ENCODE measurements around the gene EPHA6. TPM values are rescaled to one million over a fixed set of nuclear protein-coding genes. Genes with fewer than 3 reads are reported as not detected.

Gene EPHA6
- total and polyA plus RNA-seq, 2 donors (not counting 3 experiments of a cell fraction or from before 2014, with no cell fraction given), result not detected

DNA sequence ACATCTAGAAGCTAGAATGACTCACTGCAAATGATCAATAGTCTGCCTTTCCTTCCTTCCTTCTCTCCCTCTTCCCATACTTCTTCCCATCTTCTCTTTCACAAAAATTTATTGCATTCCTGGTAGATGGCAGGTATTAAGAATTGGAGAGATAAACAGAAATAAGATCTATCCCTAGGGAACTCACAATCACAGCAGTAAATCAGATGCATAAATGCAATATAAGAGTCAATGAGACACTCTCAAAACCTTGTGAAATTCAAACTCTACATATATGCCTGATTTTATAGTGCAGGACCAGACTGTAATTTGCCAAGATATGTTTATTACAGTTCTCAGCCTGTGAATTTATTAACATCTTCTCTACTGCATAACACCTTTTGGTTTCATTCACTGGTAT is 871.9 kb downstream of the EPHA6 start:
- intact Hi-C loops (cut with micrococcal nuclease) (no loop called here), dilution Hi-C loops (cut with MboI; ENCODE audit: extremely low pct_ligation_motif_present, low sequenced_read_pairs) (no loop called here)
- Histone ChIP-seq H4K20me1 (replicated peaks; ENCODE audit: control insufficient read depth, extremely low read depth, insufficient read depth, low read length) (no peaks in the 10 kb centered on the region), H3K4me3 (replicated peaks in 1 of 3; ENCODE audit: insufficient read depth in 1 of 3, low read depth in 1 of 3, low read length in 3 of 3) (no peak overlapping the region), H3K4me2 (ENCODE audit: insufficient read depth, low read length) (no peak overlapping the region), H3K9me1 (replicated peaks; ENCODE audit: control insufficient read depth, extremely low read depth, insufficient read depth, low read length) (no peaks in the 10 kb centered on the region), H3K79me2 (ENCODE audit: control insufficient read depth, insufficient read depth, low read length) (no peaks in the 10 kb centered on the region), H2AFZ (ENCODE audit: low read depth, low read length) (no peak overlapping the region), H3K36me3 (ENCODE audit: control insufficient read depth in 2 of 2, extremely low read depth in 1 of 2, insufficient read depth in 2 of 2, low read length in 2 of 2) (no peaks in the 10 kb centered on the region), H3K27me3 (ENCODE audit: control insufficient read depth in 2 of 2, insufficient read depth in 2 of 2, low read length in 2 of 2) (no peaks in the 10 kb centered on the region), H3K9ac (replicated peaks; ENCODE audit: extremely low read depth, insufficient read depth, low read length) (no peak overlapping the region), H3K4me1 (ENCODE audit: control insufficient read depth, extremely low read depth, insufficient read depth, low read length) (no peaks in the 10 kb centered on the region), H3K27ac (ENCODE audit: insufficient read depth, low read depth, low read length) (no peak overlapping the region), H3K9me3 (replicated peaks; ENCODE audit: control insufficient read depth, insufficient read depth, low read length) (no peaks in the 10 kb centered on the region)
- POLR2A ChIA-PET, result no interaction called here
- no peak for FAIRE-seq
- BruUV-seq (replicated peaks), result no TSS peak
- TF ChIP-seq FOS (IDR thresholded peaks at IDR 0.05; ENCODE audit: borderline replicate concordance, insufficient read depth, low read length), result no peak
- TF ChIP-seq POLR2AphosphoS5 (IDR thresholded peaks at IDR 0.05; ENCODE audit: insufficient read depth, low read depth, low read length), result no peak
- TF ChIP-seq, protein P1, sequence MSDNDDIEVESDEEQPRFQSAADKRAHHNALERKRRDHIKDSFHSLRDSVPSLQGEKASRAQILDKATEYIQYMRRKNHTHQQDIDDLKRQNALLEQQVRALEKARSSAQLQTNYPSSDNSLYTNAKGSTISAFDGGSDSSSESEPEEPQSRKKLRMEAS (IDR thresholded peaks at IDR 0.05; ENCODE audit: insufficient read depth, insufficient read length), result no peak
- TF ChIP-seq EZH2 (IDR thresholded peaks at IDR 0.05; ENCODE audit: borderline replicate concordance, low read depth, low read length, severe bottlenecking), result no peak
- TF ChIP-seq, protein P2, sequence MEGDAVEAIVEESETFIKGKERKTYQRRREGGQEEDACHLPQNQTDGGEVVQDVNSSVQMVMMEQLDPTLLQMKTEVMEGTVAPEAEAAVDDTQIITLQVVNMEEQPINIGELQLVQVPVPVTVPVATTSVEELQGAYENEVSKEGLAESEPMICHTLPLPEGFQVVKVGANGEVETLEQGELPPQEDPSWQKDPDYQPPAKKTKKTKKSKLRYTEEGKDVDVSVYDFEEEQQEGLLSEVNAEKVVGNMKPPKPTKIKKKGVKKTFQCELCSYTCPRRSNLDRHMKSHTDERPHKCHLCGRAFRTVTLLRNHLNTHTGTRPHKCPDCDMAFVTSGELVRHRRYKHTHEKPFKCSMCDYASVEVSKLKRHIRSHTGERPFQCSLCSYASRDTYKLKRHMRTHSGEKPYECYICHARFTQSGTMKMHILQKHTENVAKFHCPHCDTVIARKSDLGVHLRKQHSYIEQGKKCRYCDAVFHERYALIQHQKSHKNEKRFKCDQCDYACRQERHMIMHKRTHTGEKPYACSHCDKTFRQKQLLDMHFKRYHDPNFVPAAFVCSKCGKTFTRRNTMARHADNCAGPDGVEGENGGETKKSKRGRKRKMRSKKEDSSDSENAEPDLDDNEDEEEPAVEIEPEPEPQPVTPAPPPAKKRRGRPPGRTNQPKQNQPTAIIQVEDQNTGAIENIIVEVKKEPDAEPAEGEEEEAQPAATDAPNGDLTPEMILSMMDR (IDR thresholded peaks at IDR 0.05; ENCODE audit: extremely low read depth in 1 of 2, insufficient read depth in 1 of 2, low read depth in 1 of 2, low read length in 2 of 2), result no peak
- no peak for TF ChIP-seq GATA2 (IDR thresholded peaks at IDR 0.05; ENCODE audit: insufficient read depth, insufficient read length, low read depth, low read length)
- TF ChIP-seq JUN (IDR thresholded peaks at IDR 0.05; ENCODE audit: borderline replicate concordance, insufficient read depth, insufficient read length, low read depth), result no peak
- no peak for TF ChIP-seq MYC (IDR thresholded peaks at IDR 0.05; ENCODE audit: low read depth, low read length)
- TF ChIP-seq POLR2A (IDR thresholded peaks at IDR 0.05; ENCODE audit: low read depth, low read length), result no peak
- CTCF ChIA-PET, result no interaction called here
- no peak for DNase-seq (ENCODE audit: low read depth, low spot score)

All from endothelial cell of umbilical vein (primary cell).